H9 (cell line): ENCODE measurements around the gene MAN1A2. TPM values are rescaled to one million over a fixed set of nuclear protein-coding genes. Genes with fewer than 3 reads are reported as not detected.

Source experiments
- DNase-seq: peaks from one replicate; pipeline ENCODE4 v3.0.0-alpha.2; 2017
- H2AFZ ChIP-seq: one replicate; pipeline ENCODE4 v1.6.1; 2013; ENCODE audit warnings: mild to moderate bottlenecking, low read length, control low read depth, moderate library complexity
- H2AK5ac ChIP-seq: 2 replicates; pipeline ENCODE4 v1.6.1; 2013; ENCODE audit warnings: low read length, control low read depth, mixed read lengths; ENCODE audit not compliant: insufficient read length
- H2BK120ac ChIP-seq: one replicate; pipeline ENCODE4 v1.6.1; 2013; ENCODE audit warnings: low read depth, mild to moderate bottlenecking, low read length, control low read depth, inconsistent platforms; ENCODE audit not compliant: poor library complexity, severe bottlenecking
- H2BK12ac ChIP-seq: 2 replicates; pipeline ENCODE4 v1.6.1; 2013; ENCODE audit warnings: low read length, control low read depth, mixed read lengths, low read depth; ENCODE audit not compliant: insufficient read length
- H2BK15ac ChIP-seq: 2 replicates; pipeline ENCODE4 v1.6.1; 2013; ENCODE audit warnings: low read depth, low read length, control low read depth
- H2BK20ac ChIP-seq: one replicate; pipeline ENCODE4 v1.6.1; 2013; ENCODE audit warnings: low read depth, mild to moderate bottlenecking, low read length, control low read depth, inconsistent platforms; ENCODE audit not compliant: poor library complexity, severe bottlenecking
- H2BK5ac ChIP-seq: 2 replicates; pipeline ENCODE4 v1.6.1; 2013; ENCODE audit warnings: low read length, control low read depth, mixed read lengths; ENCODE audit not compliant: insufficient read length
- H3K14ac ChIP-seq: 2 replicates; pipeline ENCODE4 v1.6.1; 2013; ENCODE audit warnings: low read length, control low read depth; ENCODE audit not compliant: insufficient read depth
- H3K18ac ChIP-seq: 2 replicates; pipeline ENCODE4 v1.6.1; 2013; ENCODE audit warnings: low read depth, mild to moderate bottlenecking, mixed read lengths, low read length, control low read depth; ENCODE audit not compliant: insufficient read length
- H3K23ac ChIP-seq: 2 replicates; pipeline ENCODE4 v1.6.1; 2013; ENCODE audit warnings: low read length, control low read depth, mixed read lengths, low read depth; ENCODE audit not compliant: insufficient read length
- H3K23me2 ChIP-seq: 2 replicates; pipeline ENCODE4 v1.6.1; 2013; ENCODE audit warnings: low read depth, mild to moderate bottlenecking, mixed read lengths, low read length, control low read depth; ENCODE audit not compliant: insufficient read length, poor library complexity, severe bottlenecking
- H3K27ac ChIP-seq: 2 replicates; pipeline ENCODE4 v1.5.1; 2013; ENCODE audit warnings: low read length, control low read depth, mixed read lengths, low read depth; ENCODE audit not compliant: insufficient read length
- H3K27me3 ChIP-seq: 2 replicates; pipeline ENCODE4 v1.6.1; 2013; ENCODE audit warnings: low read length, control low read depth, inconsistent platforms; ENCODE audit not compliant: insufficient read depth
- H3K4ac ChIP-seq: 2 replicates; pipeline ENCODE4 v1.6.1; 2013; ENCODE audit warnings: low read depth, mild to moderate bottlenecking, control low read depth, inconsistent platforms, low read length, moderate library complexity
- H3K4me1 ChIP-seq: 2 replicates; pipeline ENCODE4 v1.6.1; 2013; ENCODE audit warnings: low read length, control low read depth, inconsistent platforms; ENCODE audit not compliant: insufficient read depth
- H3K4me2 ChIP-seq: 2 replicates; pipeline ENCODE4 v1.6.1; 2013; ENCODE audit warnings: low read length, control low read depth, mixed read lengths; ENCODE audit not compliant: insufficient read length, insufficient read depth
- H3K56ac ChIP-seq: 2 replicates; pipeline ENCODE4 v1.6.1; 2013; ENCODE audit warnings: low read depth, mild to moderate bottlenecking, mixed read lengths, low read length, control low read depth; ENCODE audit not compliant: insufficient read length
- H3K79me1 ChIP-seq: 2 replicates; pipeline ENCODE4 v1.6.1; 2013; ENCODE audit warnings: low read depth, mild to moderate bottlenecking, moderate library complexity, low read length, control low read depth, inconsistent platforms; ENCODE audit not compliant: insufficient read depth, poor library complexity, severe bottlenecking
- H3K79me2 ChIP-seq: 2 replicates; pipeline ENCODE4 v1.6.1; 2013; ENCODE audit warnings: low read length, control low read depth, inconsistent platforms; ENCODE audit not compliant: insufficient read depth
- H3K9ac ChIP-seq: 2 replicates; pipeline ENCODE4 v1.6.1; 2013; ENCODE audit warnings: low read length, control low read depth, mixed read lengths; ENCODE audit not compliant: insufficient read length; ENCODE audit errors: extremely low read depth
- H3K9me3 ChIP-seq: one replicate; pipeline ENCODE4 v1.6.1; 2013; ENCODE audit warnings: low read depth, low read length, inconsistent platforms; ENCODE audit not compliant: control insufficient read depth
- H3T11ph ChIP-seq: one replicate; pipeline ENCODE4 v1.6.1; 2013; ENCODE audit warnings: mild to moderate bottlenecking, low read length, control low read depth, inconsistent platforms
- H4K20me1 ChIP-seq: one replicate; pipeline ENCODE4 v1.6.1; 2013; ENCODE audit not compliant: control insufficient read depth, insufficient read length, insufficient read depth
- H4K5ac ChIP-seq: 2 replicates; pipeline ENCODE4 v1.6.1; 2013; ENCODE audit warnings: low read depth, mild to moderate bottlenecking, mixed read lengths, low read length, control low read depth; ENCODE audit not compliant: insufficient read length
- H4K8ac ChIP-seq: replicated peaks from 2 replicates; pipeline ENCODE4 v1.6.1; 2013; ENCODE audit warnings: low read length, control low read depth, mixed read lengths, low read depth; ENCODE audit not compliant: insufficient read length
- H4K91ac ChIP-seq: 2 replicates; pipeline ENCODE4 v1.6.1; 2013; ENCODE audit warnings: low read depth, mild to moderate bottlenecking, moderate library complexity, mixed read lengths, low read length, control low read depth; ENCODE audit not compliant: insufficient read length
- H3K27ac Mint-ChIP-seq, 3 experiments: 2 replicates in 2 of 3; 3 replicates in 1 of 3; pipeline ENCODE4 v1.8.0; 2020 to 2021; ENCODE audit warnings: mixed read lengths in 3 of 3, mild to moderate bottlenecking in 1 of 3, moderate library complexity in 1 of 3
- H3K27me3 Mint-ChIP-seq: 2 replicates; pipeline ENCODE4 v1.8.0; 2021; ENCODE audit warnings: low read depth, mild to moderate bottlenecking, moderate library complexity, mixed read lengths
- H3K36me3 Mint-ChIP-seq, 3 experiments: 2 replicates in 2 of 3; 3 replicates in 1 of 3; pipeline ENCODE4 v1.8.0; 2020 to 2021; ENCODE audit warnings: low read depth in 3 of 3, mixed read lengths in 3 of 3; ENCODE audit not compliant: insufficient read depth in 1 of 3
- H3K4me1 Mint-ChIP-seq, 2 experiments: 2 replicates each; pipeline ENCODE4 v1.8.0; 2020; ENCODE audit warnings: mixed read lengths in 2 of 2
- H3K4me3 Mint-ChIP-seq, 2 experiments: 2 replicates in 1 of 2; 3 replicates in 1 of 2; pipeline ENCODE4 v1.8.0; 2020 to 2021; ENCODE audit warnings: mild to moderate bottlenecking in 2 of 2, mixed read lengths in 2 of 2, moderate library complexity in 1 of 2
- H3K9me3 Mint-ChIP-seq, 2 experiments: 2 replicates in 1 of 2; 3 replicates in 1 of 2; pipeline ENCODE4 v1.8.0; 2020; ENCODE audit warnings: mild to moderate bottlenecking in 2 of 2, mixed read lengths in 2 of 2, moderate library complexity in 1 of 2
- WGBS: extraction: QIAGEN DNeasy Blood & Tissue Kit; methylation state at CpG from one replicate; pipeline ENCODE4 v1.1.7; 2013; ENCODE audit warnings: missing lambda C conversion rate, low lambda C conversion rate, mixed read lengths; ENCODE audit not compliant: insufficient read length; ENCODE audit errors: extremely low coverage; 5-methylcytosine and 5-hydroxymethylcytosine counted together
- total RNA-seq: library from RNA; stranded (reverse); gene quantifications from 2 replicates; pipeline ENCODE4 v1.2.1, GENCODE V29; 2021
- TF ChIP-seq, protein P1 (sequence below): fragments of 200-600 bp; sonication (generic); conservative IDR thresholded peaks from 3 replicates; pipeline ENCODE4 v1.8.0; 2021; ENCODE audit warnings: antibody characterized with exemption, mild to moderate bottlenecking

Gene MAN1A2
- total RNA-seq, 1 experiment from 2014 or later, result 24.0 TPM

DNA sequence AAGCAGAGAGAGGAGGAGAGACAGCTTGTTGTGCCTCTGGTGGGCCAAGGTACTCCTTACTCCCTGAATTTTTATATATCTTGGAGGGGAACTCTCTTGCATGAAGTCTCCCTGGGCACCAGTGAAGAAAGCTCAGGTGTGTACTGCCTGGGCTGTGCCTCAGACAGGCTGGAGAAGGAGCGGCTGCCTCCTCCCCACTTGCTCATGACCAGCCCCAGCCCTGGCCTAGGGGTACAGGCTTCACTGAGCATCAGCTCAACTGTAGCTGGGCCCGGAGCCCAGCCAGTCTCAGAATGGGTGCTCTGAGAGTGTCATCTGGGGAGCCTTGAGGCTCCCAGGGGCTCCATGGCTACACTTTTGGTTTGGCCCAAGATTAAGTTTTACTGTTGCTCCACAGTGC, 193.8 kb downstream of the MAN1A2 start:
- no peak overlapping the region for H2BK20ac ChIP-seq
- peaks cover 19 to 20% of the 10 kb centered on the region in 2 experiments for H3K9me3 Mint-ChIP-seq
- no peaks in the 10 kb centered on the region for H3K4me1 ChIP-seq
- H3T11ph ChIP-seq, result no peak overlapping the region
- no peak overlapping the region for H2BK5ac ChIP-seq
- DNase-seq, result no peak
- TF ChIP-seq, protein P1, sequence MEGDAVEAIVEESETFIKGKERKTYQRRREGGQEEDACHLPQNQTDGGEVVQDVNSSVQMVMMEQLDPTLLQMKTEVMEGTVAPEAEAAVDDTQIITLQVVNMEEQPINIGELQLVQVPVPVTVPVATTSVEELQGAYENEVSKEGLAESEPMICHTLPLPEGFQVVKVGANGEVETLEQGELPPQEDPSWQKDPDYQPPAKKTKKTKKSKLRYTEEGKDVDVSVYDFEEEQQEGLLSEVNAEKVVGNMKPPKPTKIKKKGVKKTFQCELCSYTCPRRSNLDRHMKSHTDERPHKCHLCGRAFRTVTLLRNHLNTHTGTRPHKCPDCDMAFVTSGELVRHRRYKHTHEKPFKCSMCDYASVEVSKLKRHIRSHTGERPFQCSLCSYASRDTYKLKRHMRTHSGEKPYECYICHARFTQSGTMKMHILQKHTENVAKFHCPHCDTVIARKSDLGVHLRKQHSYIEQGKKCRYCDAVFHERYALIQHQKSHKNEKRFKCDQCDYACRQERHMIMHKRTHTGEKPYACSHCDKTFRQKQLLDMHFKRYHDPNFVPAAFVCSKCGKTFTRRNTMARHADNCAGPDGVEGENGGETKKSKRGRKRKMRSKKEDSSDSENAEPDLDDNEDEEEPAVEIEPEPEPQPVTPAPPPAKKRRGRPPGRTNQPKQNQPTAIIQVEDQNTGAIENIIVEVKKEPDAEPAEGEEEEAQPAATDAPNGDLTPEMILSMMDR, result no peak
- no peaks in the 10 kb centered on the region for H3K79me2 ChIP-seq
- no peak overlapping the region for H2AFZ ChIP-seq
- H3K4me2 ChIP-seq, result no peak overlapping the region
- H3K27ac Mint-ChIP-seq, result no peak overlapping the region
- no peaks in the 10 kb centered on the region for H3K79me1 ChIP-seq
- H3K14ac ChIP-seq, result no peak overlapping the region; the same call in 1 of the 2 replicates
- H3K4me3 Mint-ChIP-seq, result no peak overlapping the region
- no peak overlapping the region for H3K56ac ChIP-seq
- H3K9ac ChIP-seq, result no peak overlapping the region
- H3K18ac ChIP-seq, result no peak overlapping the region
- no peak overlapping the region for H4K5ac ChIP-seq
- H2AK5ac ChIP-seq, result no peak overlapping the region
- H3K23me2 ChIP-seq, result no peaks in the 10 kb centered on the region
- H3K27me3 ChIP-seq, result no peaks in the 10 kb centered on the region
- H2BK120ac ChIP-seq, result no peak overlapping the region
- peaks cover 0 to 12% (median 11%) of the 10 kb centered on the region in 3 experiments for H3K36me3 Mint-ChIP-seq
- H3K4me1 Mint-ChIP-seq, result peaks cover 3 to 6% of the 10 kb centered on the region in 2 experiments; a peak in 1 of 4 replicates
- H4K91ac ChIP-seq, result no peak overlapping the region
- H2BK12ac ChIP-seq, result no peak overlapping the region
- H2BK15ac ChIP-seq, result no peak overlapping the region
- H4K20me1 ChIP-seq, result no peaks in the 10 kb centered on the region
- WGBS, result no CpG with 5 or more reads among the region's 2 CpGs
- no peak overlapping the region for H3K4ac ChIP-seq
- no peak overlapping the region for H4K8ac ChIP-seq
- H3K23ac ChIP-seq, result no peak overlapping the region
- H3K27me3 Mint-ChIP-seq, result no peaks in the 10 kb centered on the region
- H3K9me3 ChIP-seq, result no peaks in the 10 kb centered on the region
- H3K27ac ChIP-seq, result no peak overlapping the region
